Epithelial cell of proximal tubule (primary cell): ENCODE results near the gene ZNRD2. TPM values are rescaled to one million over a fixed set of nuclear protein-coding genes. Genes with fewer than 3 reads are reported as not detected.

Experiments used
- DNase-seq: peaks from one replicate; pipeline ENCODE4 v3.0.0-alpha.2; 2011; ENCODE audit warnings: low read depth
- H3K4me3 ChIP-seq: 2 replicates; pipeline ENCODE4 v1.5.1; 2011; ENCODE audit warnings: low read depth, mild to moderate bottlenecking, low read length
- total RNA-seq: library from RNA; depleted of rRNA; stranded (reverse); fragments of >200 nt; gene quantifications from 2 replicates; pipeline ENCODE4 v1.2.3, GENCODE V29; 2015
- TF ChIP-seq, protein P1 (sequence below): conservative IDR thresholded peaks from 2 replicates; pipeline ENCODE4 v1.5.1; 2012; ENCODE audit warnings: low read depth, mild to moderate bottlenecking, low read length

ZNRD2 gene
- total RNA-seq, 1 donor from 2014 or later, result 72.0 TPM

DNA sequence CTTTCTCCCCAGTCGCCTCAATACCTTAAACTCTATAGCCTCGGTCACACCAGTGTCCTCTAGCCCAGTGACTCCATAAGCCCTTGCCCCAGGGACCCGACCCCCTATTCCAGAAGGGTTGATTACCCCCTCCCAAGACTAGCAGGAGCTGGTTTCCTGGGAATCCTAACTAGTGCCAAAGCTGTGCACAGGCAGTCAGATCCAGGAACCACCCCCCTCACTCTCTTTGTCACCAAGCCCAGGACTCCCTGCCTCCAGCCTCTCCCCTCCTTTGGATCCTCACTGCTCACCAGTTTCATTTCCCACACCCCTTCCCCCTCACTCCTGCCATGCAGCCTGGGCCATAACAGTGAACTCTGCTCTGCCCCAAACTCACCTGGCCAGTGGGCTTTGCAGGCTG, 21.9 kb upstream of the ZNRD2 start:
- TF ChIP-seq, protein P1, sequence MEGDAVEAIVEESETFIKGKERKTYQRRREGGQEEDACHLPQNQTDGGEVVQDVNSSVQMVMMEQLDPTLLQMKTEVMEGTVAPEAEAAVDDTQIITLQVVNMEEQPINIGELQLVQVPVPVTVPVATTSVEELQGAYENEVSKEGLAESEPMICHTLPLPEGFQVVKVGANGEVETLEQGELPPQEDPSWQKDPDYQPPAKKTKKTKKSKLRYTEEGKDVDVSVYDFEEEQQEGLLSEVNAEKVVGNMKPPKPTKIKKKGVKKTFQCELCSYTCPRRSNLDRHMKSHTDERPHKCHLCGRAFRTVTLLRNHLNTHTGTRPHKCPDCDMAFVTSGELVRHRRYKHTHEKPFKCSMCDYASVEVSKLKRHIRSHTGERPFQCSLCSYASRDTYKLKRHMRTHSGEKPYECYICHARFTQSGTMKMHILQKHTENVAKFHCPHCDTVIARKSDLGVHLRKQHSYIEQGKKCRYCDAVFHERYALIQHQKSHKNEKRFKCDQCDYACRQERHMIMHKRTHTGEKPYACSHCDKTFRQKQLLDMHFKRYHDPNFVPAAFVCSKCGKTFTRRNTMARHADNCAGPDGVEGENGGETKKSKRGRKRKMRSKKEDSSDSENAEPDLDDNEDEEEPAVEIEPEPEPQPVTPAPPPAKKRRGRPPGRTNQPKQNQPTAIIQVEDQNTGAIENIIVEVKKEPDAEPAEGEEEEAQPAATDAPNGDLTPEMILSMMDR, result no peak
- no peak for DNase-seq
- H3K4me3 ChIP-seq, result no peak overlapping the region

GRCh38 chr11:65549096-65549495, 21.2 kb upstream of the ZNRD2 start:
- DNase-seq, result no peak
- no peak overlapping the region for H3K4me3 ChIP-seq

DNA sequence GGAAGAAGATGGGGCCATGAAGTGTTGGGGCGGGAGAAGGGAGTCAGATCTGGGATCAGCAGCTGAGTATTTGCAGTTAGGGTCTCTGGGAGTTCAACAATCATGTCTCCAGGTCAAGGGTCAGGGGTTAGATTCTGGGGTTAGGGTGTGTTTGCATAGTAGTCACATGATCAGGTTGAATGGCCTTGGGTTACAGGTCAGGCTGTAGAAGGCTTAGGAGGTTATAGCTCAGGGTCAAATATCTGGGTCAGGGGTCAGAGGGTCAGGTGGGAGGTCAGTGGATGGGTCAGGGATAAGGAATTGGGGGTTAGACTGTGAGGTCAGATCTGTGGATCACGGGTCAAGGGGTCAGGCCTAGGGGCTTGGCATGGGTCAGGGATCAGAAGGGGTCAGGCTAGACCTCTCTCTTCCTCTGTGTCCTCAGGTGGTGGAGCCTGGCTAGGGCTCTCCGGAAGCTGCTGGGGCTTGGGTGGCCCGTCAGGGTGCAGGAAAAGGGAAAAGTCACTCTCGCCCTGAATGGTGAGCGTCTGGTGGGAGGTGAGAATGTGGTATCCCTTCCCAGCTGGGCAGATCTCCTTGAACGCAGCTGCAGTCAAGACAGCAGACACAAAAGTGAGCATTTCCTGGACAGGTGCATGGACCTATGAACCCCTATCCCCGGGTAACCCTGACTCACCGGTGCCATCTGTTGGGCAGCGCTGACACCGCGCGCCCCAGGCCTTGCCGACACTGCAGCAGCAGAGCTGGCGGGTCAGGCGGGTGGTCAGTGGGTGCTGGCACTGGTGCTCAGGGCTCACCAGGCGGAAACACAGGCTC, 18.5 kb upstream of the ZNRD2 start:
- TF ChIP-seq, protein P1, result peak; percentile 55
- DNase-seq, result no peak
- H3K4me3 ChIP-seq, result no peak overlapping the region

More at GRCh38 chr11:65549096-65549495, 21.2 kb upstream of the ZNRD2 start:
- TF ChIP-seq, protein P1, result no peak

- TF ChIP-seq, protein P1, result no peak
- no peak overlapping the region for H3K4me3 ChIP-seq
- DNase-seq, result no peak
Observed at GRCh38 chr11:65552388-65552951, 17.8 kb upstream of the ZNRD2 start.

DNA sequence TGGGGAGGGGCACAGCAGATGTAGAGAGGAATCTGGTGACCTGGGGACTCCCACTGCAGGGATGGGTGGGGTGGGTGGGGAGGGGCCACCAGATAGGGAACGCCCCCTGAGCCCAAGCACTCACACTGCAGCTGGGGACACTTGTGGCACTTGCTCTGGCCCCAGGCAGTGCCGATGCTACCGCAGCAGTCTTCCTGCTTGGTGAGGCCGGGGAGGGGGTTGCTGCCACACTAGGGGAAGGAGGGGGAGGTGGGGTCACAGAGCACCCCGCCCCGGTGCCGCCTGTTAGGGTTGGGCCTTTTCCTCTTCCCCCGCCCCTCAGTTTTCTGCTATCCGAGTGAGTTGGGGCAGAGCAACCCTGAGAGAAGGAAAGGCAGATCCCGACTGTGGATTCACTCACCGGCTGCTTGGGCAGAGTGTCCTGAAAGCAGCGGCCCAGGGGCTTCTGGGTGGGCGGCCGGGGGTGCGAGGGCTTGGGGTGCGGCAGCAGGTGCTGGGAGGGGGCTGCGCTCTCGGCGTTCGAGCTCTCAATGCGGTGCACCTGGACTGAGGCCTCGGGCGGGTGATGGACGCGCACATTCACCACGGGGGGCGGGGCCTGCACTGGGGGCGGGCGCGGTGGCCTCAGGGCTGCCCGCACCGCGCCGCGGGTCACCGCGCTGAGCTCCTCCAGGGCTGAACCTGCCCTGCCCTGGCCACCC, 16.8 kb upstream of the ZNRD2 start:
- no peak for DNase-seq
- TF ChIP-seq, protein P1, result no peak

DNA sequence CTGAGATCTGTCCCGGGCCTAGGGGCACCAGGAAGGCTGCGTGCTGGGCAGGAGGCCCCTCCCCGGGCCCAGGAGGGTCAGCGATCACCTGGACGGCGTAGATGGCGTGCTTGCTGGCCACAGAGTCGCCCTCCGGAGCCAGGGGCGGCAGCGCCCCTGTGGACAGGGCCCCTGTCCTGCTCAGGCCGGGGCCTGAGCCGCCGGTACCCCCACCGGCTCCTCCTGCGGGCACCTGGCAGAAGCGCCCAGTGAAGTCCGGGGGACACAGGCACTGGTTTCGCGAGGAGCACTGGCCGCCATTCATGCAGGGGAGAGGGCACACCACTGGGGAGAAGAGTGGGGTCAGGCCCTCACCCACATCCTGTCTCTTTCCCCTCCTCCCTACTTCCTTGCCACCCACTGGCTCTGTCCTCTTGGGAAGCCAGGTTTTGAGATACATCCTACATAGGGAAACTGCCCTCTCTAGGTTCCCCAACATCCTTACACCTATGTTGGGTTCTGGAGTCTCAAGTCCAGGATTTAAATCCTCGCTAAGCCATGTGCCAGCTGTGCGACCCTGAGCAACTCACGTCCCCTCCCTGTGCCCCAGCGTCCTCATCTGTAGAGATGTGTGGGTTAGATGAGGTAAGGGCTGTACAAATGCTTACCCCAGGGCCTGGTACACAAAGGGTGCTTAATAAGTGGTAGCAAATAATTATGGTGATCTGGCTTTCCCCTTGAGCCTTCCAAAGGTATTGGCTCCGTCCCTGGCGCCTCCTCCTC, 16.0 kb upstream of the ZNRD2 start:
- no peak overlapping the region for H3K4me3 ChIP-seq
- TF ChIP-seq, protein P1, result no peak
- no peak for DNase-seq

More for the DNA sequence above, 16.8 kb upstream of the ZNRD2 start:
- no peak overlapping the region for H3K4me3 ChIP-seq
